ENCODE results near the gene TCF12.
"Not testable (repeated sequence)": the region's sequence is repeated elsewhere in the genome, so short reads cannot be mapped to it uniquely, and the experiment has no call there.

Gene TCF12

GRCh38 chr15:56916825-56917477 is 1.5 kb upstream of the TCF12 start:
- DNase-seq, result no peak

- no peak for DNase-seq
Observed at GRCh38 chr15:56917652-56918045, 795 bp upstream of the TCF12 start.

GRCh38 chr15:56919031-56919608 is 676 bp downstream of the TCF12 start:
- peak; percentile 26 for DNase-seq

- peak; percentile 19 for DNase-seq
Observed at GRCh38 chr15:56919609-56920366, 1.3 kb downstream of the TCF12 start.

- DNase-seq, result peak; percentile 19
Observed at GRCh38 chr15:56920367-56920627, 1.9 kb downstream of the TCF12 start.

- DNase-seq, result no peak
Observed at GRCh38 chr15:56923174-56923591, 4.7 kb downstream of the TCF12 start.

GRCh38 chr15:56927816-56928215 is 9.4 kb downstream of the TCF12 start:
- DNase-seq, result no peak

- DNase-seq, result no peak
Observed at GRCh38 chr15:56929399-56929798, 11.0 kb downstream of the TCF12 start.

GRCh38 chr15:56929933-56930332 is 11.5 kb downstream of the TCF12 start:
- no peak for DNase-seq

- no peak for DNase-seq
Observed at GRCh38 chr15:56930669-56931313, 12.3 kb downstream of the TCF12 start.

- no peak for DNase-seq
Observed at GRCh38 chr15:56931639-56932508, 13.4 kb downstream of the TCF12 start.

- DNase-seq, result not testable (repeated sequence)
Observed at GRCh38 chr15:56932509-56932868, 14.0 kb downstream of the TCF12 start.

- DNase-seq, result no peak
Observed at GRCh38 chr15:56933410-56933809, 15.0 kb downstream of the TCF12 start.

GRCh38 chr15:56933811-56934210 is 15.4 kb downstream of the TCF12 start:
- DNase-seq, result no peak

GRCh38 chr15:56934269-56934668 is 15.8 kb downstream of the TCF12 start:
- no peak for DNase-seq

GRCh38 chr15:56936929-56937328 is 18.5 kb downstream of the TCF12 start:
- DNase-seq, result no peak

- DNase-seq, result no peak
Observed at GRCh38 chr15:56939257-56939656, 20.8 kb downstream of the TCF12 start.

- DNase-seq, result no peak
Observed at GRCh38 chr15:56940388-56940787, 21.9 kb downstream of the TCF12 start.

- no peak for DNase-seq
Observed at GRCh38 chr15:56942118-56942517, 23.7 kb downstream of the TCF12 start.

GRCh38 chr15:56943403-56943802 is 25.0 kb downstream of the TCF12 start:
- DNase-seq, result no peak

- no peak for DNase-seq
Observed at GRCh38 chr15:56944485-56944884, 26.0 kb downstream of the TCF12 start.

- no peak for DNase-seq
Observed at GRCh38 chr15:56946150-56946549, 27.7 kb downstream of the TCF12 start.
